CD4-positive, alpha-beta T cell treated with Interleukin-17A for 1 hour (primary cell): ENCODE measurements around the gene BRINP3.

Experiments used
- DNase-seq: peaks from one replicate; pipeline ENCODE4 v3.0.0-alpha.2; 2020

Gene BRINP3

GRCh38 chr1:190098107-190098506 is 379.6 kb downstream of the BRINP3 start:
- no peak for DNase-seq

GRCh38 chr1:190095596-190095995 is 382.1 kb downstream of the BRINP3 start:
- DNase-seq: no peak

GRCh38 chr1:190084552-190084951 is 393.1 kb downstream of the BRINP3 start:
- DNase-seq: no peak

DNA sequence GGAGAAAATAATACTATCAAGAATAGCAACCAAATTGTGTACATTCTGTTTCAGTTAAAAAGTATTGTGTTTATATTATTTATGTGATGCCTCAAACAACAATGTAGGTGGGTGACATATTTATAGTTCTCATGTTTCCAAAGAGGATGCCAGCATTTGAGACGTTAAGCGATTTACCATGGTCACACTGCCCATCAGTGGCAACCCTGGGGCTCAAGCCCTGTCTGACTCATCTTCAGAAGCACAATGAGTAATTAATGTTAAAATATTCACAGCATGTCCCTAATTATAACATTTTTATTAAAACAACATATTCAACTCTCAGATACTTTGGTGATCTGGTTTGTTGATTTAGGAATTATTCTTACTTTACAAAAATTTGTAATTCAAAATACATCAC is 409.4 kb downstream of the BRINP3 start:
- no peak for DNase-seq

DNA sequence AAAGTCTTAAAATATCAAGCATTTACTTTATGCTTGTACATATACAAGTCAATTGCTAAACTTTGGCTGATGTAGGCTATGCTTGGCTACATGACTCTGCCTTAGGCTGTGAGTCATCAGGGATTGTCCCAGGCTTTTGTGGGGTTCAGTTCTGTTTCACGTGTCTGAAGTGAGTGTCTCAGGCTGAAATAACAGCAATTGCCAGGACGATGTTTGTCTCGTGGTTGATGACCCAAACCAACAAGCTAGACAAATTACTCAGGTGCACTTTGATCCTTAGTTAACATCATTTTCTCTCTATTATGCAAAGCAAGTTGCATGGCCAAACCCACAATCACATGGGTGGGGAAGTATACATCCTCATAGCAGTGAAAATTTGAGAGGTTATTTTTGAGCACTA is 410.1 kb downstream of the BRINP3 start:
- no peak for DNase-seq

DNA sequence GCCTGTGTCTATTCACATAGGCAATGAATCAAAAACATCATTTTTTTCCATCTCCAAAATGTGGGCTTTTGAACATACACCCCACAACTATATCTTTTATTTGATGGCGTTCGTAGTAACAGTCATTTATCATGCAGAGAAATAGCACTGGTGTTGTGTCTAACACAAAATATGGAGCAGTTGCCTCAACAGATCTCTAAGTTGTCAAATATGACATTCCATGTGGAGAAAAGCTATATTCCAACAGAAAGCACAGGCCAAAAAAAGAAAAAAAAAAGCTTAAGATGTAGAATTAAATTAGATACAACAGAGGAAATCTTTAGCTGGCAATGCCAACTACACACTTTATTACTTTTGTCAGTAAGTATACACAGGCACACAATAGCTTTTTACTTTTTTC is 411.7 kb downstream of the BRINP3 start:
- no peak for DNase-seq

- DNase-seq: no peak
These were observed 428.4 kb downstream of the BRINP3 start for GRCh38 chr1:190049314-190049713.
